K562 (cell line): ENCODE results near the gene IL12B. TPM values are rescaled to one million over a fixed set of nuclear protein-coding genes. Genes with fewer than 3 reads are reported as not detected.

ENCODE experiments used
- ATAC-seq: fragments of 200-7000 bp; cut with Tn5 transposase; 3 replicates; pipeline ENCODE4 v1.9.1; 2020; ENCODE audit warnings: moderate library complexity
- BruUV-seq: library from RNA; stranded (reverse); fragments of 400-500 nt; replicated peaks from 2 replicates; lab custom pipeline; 2021; lab: Mats Ljungman, UMichigan
- CTCF ChIA-PET: fragments of 300-600 bp; formaldehyde crosslinking; extraction: SDS; loops from one replicate; lab custom pipeline; 2021; ENCODE audit warnings: low intra/inter-chr PET ratio; lab: Yijun Ruan, JAX
- POLR2A ChIA-PET: fragments of 300-600, 350-650 bp; sonication (Branson Sonifier 250); formaldehyde crosslinking; extraction: SDS; loops from one replicate; lab custom pipeline; 2021; ENCODE audit warnings: antibody characterized with exemption, inconsistent platforms; lab: Yijun Ruan, JAX
- DNase-seq, 4 experiments: peaks; one replicate each; pipeline versions ENCODE4 v3.0.0 to v3.0.0-alpha.2; 2011 to 2018; ENCODE audit warnings: low spot score in 3 of 4, mixed read lengths in 3 of 4; ENCODE audit errors: extremely low read depth in 1 of 4
- FAIRE-seq: peaks from 2 replicates; lab custom pipeline; 2011; peaks lifted over from hg19 to GRCh38; lab: Jason Lieb, UNC
- H2AFZ ChIP-seq: 2 replicates; pipeline ENCODE4 v1.6.0; 2011; ENCODE audit warnings: low read depth, low read length, control low read depth, inconsistent platforms
- H3K27ac ChIP-seq: fragments of 200-600 bp; 3 replicates; pipeline ENCODE4 v1.8.0; 2011; ENCODE audit warnings: low read depth, mild to moderate bottlenecking, control low read depth, inconsistent platforms, low read length, moderate library complexity, mixed read lengths; ENCODE audit errors: extremely low read depth
- H3K27me3 ChIP-seq, 2 experiments: fragments of 300-600 bp in 1 of 2; 2 replicates in 1 of 2; 3 replicates in 1 of 2; pipeline versions ENCODE4 v1.6.0 to v1.8.0; 2011; ENCODE audit warnings: inconsistent platforms in 2 of 2, low read length in 2 of 2, mild to moderate bottlenecking in 1 of 2, mixed read lengths in 1 of 2, moderate library complexity in 1 of 2; ENCODE audit not compliant: control insufficient read depth in 2 of 2, insufficient read depth in 2 of 2
- H3K36me3 ChIP-seq: fragments of 300-600 bp; 3 replicates; pipeline ENCODE4 v1.8.0; 2011; ENCODE audit warnings: mild to moderate bottlenecking, low read length, inconsistent platforms; ENCODE audit not compliant: control insufficient read depth, insufficient read depth
- H3K4me1 ChIP-seq, 2 experiments: fragments of 200-600 bp in 1 of 2; replicated peaks in 1 of 2; 2 replicates in 1 of 2; 3 replicates in 1 of 2; pipeline versions ENCODE4 v1.5.1 to v1.8.0; 2011; ENCODE audit warnings: inconsistent platforms in 2 of 2, low read length in 2 of 2, mild to moderate bottlenecking in 1 of 2, mixed read lengths in 1 of 2, moderate library complexity in 1 of 2; ENCODE audit not compliant: control insufficient read depth in 2 of 2, insufficient read depth in 2 of 2
- H3K4me2 ChIP-seq: 2 replicates; pipeline ENCODE4 v1.6.1; 2011; ENCODE audit warnings: low read length, control low read depth, inconsistent platforms, mixed read lengths; ENCODE audit not compliant: insufficient read depth
- H3K4me3 ChIP-seq: fragments of 200-600 bp; sonication (generic), shearing (Covaris generic); 2 replicates; pipeline ENCODE4 v1.5.1; 2016; ENCODE audit warnings: control low read depth, inconsistent platforms
- H3K79me2 ChIP-seq: fragments of 200-600 bp; 3 replicates; pipeline ENCODE4 v1.8.0; 2011; ENCODE audit warnings: low read length, inconsistent platforms; ENCODE audit not compliant: control insufficient read depth, insufficient read depth
- H3K9ac ChIP-seq, 2 experiments: 2 replicates each; pipeline versions ENCODE4 v1.6.0 to v1.6.1; 2011; ENCODE audit warnings: low read depth in 2 of 2, low read length in 2 of 2, control low read depth in 1 of 2, inconsistent platforms in 1 of 2, mild to moderate bottlenecking in 1 of 2, mixed read lengths in 1 of 2; ENCODE audit not compliant: insufficient read depth in 1 of 2
- H3K9me1 ChIP-seq: one replicate; pipeline ENCODE4 v1.6.0; 2011; ENCODE audit warnings: inconsistent platforms, mild to moderate bottlenecking, low read length, moderate library complexity; ENCODE audit not compliant: control insufficient read depth, insufficient read depth
- H3K9me3 ChIP-seq: replicated peaks from 2 replicates; pipeline ENCODE4 v1.5.1; 2011; ENCODE audit warnings: low read depth, low read length, inconsistent platforms; ENCODE audit not compliant: control insufficient read depth, insufficient read depth
- H4K20me1 ChIP-seq: replicated peaks from 2 replicates; pipeline ENCODE4 v1.6.1; 2011; ENCODE audit warnings: low read length, inconsistent platforms, mixed read lengths; ENCODE audit not compliant: control insufficient read depth, insufficient read depth
- CHD2 ChIP-seq: IDR thresholded peaks from 2 replicates; pipeline ENCODE4 v1.6.1; 2011; ENCODE audit warnings: low read depth, low read length
- EP300 ChIP-seq: IDR thresholded peaks from 2 replicates; pipeline ENCODE4 v1.6.1; 2012; ENCODE audit warnings: low read length, improper control_type of control experiment
- EWSR1 ChIP-seq: fragments of 450-650 bp; IDR thresholded peaks from 2 replicates; pipeline ENCODE4 v1.6.1; 2018; ENCODE audit warnings: borderline replicate concordance, mild to moderate bottlenecking, low read depth, moderate library complexity; ENCODE audit not compliant: partially characterized antibody
- FOXP1 ChIP-seq: sonication (generic); formaldehyde crosslinking; IDR thresholded peaks from 2 replicates; pipeline ENCODE4 v1.8.0; 2022; ENCODE audit warnings: mild to moderate bottlenecking, missing genetic modification reagents
- HIVEP1 ChIP-seq: fragments of 250-450 bp; sonication (Bioruptor Pico); IDR thresholded peaks from 2 replicates; pipeline ENCODE4 v1.4.0; 2020; ENCODE audit warnings: mild to moderate bottlenecking
- RBM17 ChIP-seq: fragments of 200-400 bp; formaldehyde crosslinking; IDR thresholded peaks from 2 replicates; pipeline ENCODE4 v1.6.1; 2017; ENCODE audit warnings: low read depth, mild to moderate bottlenecking, low read length, borderline replicate concordance
- RNF219 ChIP-seq: fragments of 250-450 bp; sonication (Bioruptor Pico); IDR thresholded peaks from 2 replicates; pipeline ENCODE4 v1.5.0; 2022; ENCODE audit warnings: mild to moderate bottlenecking
- RREB1 ChIP-seq: fragments of 250-450 bp; sonication (Bioruptor Pico); IDR thresholded peaks from 2 replicates; pipeline ENCODE4 v1.4.0; 2020
- USF2 ChIP-seq: sonication (generic); formaldehyde crosslinking; IDR thresholded peaks from 2 replicates; pipeline ENCODE4 v1.5.0; 2020; ENCODE audit warnings: missing genetic modification reagents
- ZNF12 ChIP-seq: sonication (generic); formaldehyde crosslinking; IDR thresholded peaks from 2 replicates; pipeline ENCODE4 v1.4.0; 2020; ENCODE audit warnings: mild to moderate bottlenecking, missing genetic modification reagents
- ZNF644 ChIP-seq: fragments of 200-800 bp; sonication (Bioruptor generic); IDR thresholded peaks from 2 replicates; pipeline ENCODE4 v1.6.1; 2016; ENCODE audit warnings: low read depth, missing genetic modification characterization, missing compliant biosample characterization
- ZNF696 ChIP-seq: fragments of 250-450 bp; sonication (Bioruptor Pico); conservative IDR thresholded peaks from 2 replicates; pipeline ENCODE4 v1.4.0; 2020; ENCODE audit warnings: mild to moderate bottlenecking, moderate library complexity
- ZNF764 ChIP-seq: fragments of 250-450 bp; sonication (Bioruptor Pico); IDR thresholded peaks from 2 replicates; pipeline ENCODE4 v1.4.0; 2020; ENCODE audit warnings: low read depth, mild to moderate bottlenecking, moderate library complexity
- whole genome bisulfite sequencing: fragments of 100-300 bp; shearing (Covaris generic); methylation state at CpG from one replicate; pipeline ENCODE4 v1.1.6; 2016; ENCODE audit warnings: low coverage, mixed read lengths; ENCODE audit not compliant: insufficient coverage; ENCODE audit errors: missing lambda C conversion rate; 5-methylcytosine and 5-hydroxymethylcytosine counted together
- in situ Hi-C: fragments of 300-500 bp; cut with MboI; formaldehyde crosslinking; loops from 4 replicates; pipeline ENCODE4 v1.15.0; 2018; ENCODE audit warnings: inconsistent platforms, mixed read lengths
- intact Hi-C: fragments of 100-400 bp; cut with micrococcal nuclease; formaldehyde crosslinking; loops from 2 replicates; pipeline ENCODE4 v1.14.2; 2022
- polyA plus RNA-seq, 8 experiments: library from polyadenylated mRNA; depleted of rRNA in 4 of 8; stranded (reverse) in 5 of 8; unstranded in 3 of 8; fragments of >200 nt; fragmentation: Nextera tagmentation in 2 of 8; fragmentation: Illumina TruSeq in 1 of 8; extraction: Ambion mirVana in 2 of 8; extraction: Trizol in 1 of 8; gene quantifications; 2 replicates each; pipeline versions ENCODE4 v1.2.1 to v1.2.3, GENCODE V29; 2011 to 2014; ENCODE audit warnings: inconsistent platforms in 1 of 8, missing spikeins in 1 of 8
- total RNA-seq, 7 experiments: library from RNA; depleted of rRNA in 6 of 7; stranded (reverse); fragments of >200 nt in 6 of 7; fragmentation: Illumina TruSeq in 2 of 7; extraction: Trizol in 2 of 7; gene quantifications; 2 replicates each; pipeline versions ENCODE4 v1.2.1 to v1.2.3, GENCODE V29; 2011 to 2021; ENCODE audit warnings: low replicate concordance in 1 of 7

Gene IL12B
- total and polyA plus RNA-seq, 9 of the 15 experiments (the other 6 are each of a cell fraction or from before 2014, with no cell fraction given) = not detected

- H3K27ac ChIP-seq = no peak overlapping the region
- H3K27me3 ChIP-seq = peaks cover 0 to 2% of the 10 kb centered on the region in 2 experiments; a peak in 1 of 5 replicates
- POLR2A ChIA-PET = interaction anchor here (0.7 kb wide), 1 partner anchor 416 kb away, joined by 4 read pairs; no protein-coding TSS in a partner anchor
- 22% methylated on average over 5 of the region's 5 CpGs for WGBS
- no peak overlapping the region for H3K4me2 ChIP-seq
- DNase-seq (no peak), FAIRE-seq (no peak), ATAC-seq (no peak)
- in situ Hi-C loops = loop anchor here (10.0 kb wide), 1 partner anchor 1142 kb away; no protein-coding TSS in a partner anchor
- no peaks in the 10 kb centered on the region for H3K9me3 ChIP-seq
- H3K9ac ChIP-seq = no peak overlapping the region
- H3K4me3 ChIP-seq = no peak overlapping the region
- no TSS peak for BruUV-seq
- H3K4me1 ChIP-seq = peaks cover 0 to 2% of the 10 kb centered on the region in 2 experiments; a peak in 2 of 5 replicates
- CTCF ChIA-PET = interaction anchor here (0.6 kb wide), 1 partner anchor 667 kb away, joined by 4 read pairs; no protein-coding TSS in a partner anchor
- no peaks in the 10 kb centered on the region for H3K9me1 ChIP-seq
- intact Hi-C loops = loop anchor here (10.0 kb wide), 1 partner anchor 578 kb away; the partner anchor contains the start of gene ADRA1B
- no peak overlapping the region for H2AFZ ChIP-seq
- no peaks in the 10 kb centered on the region for H3K79me2 ChIP-seq
- H3K36me3 ChIP-seq = no peaks in the 10 kb centered on the region
- no peaks in the 10 kb centered on the region for H4K20me1 ChIP-seq
- TF ChIP-seq FOXP1 (CRISPR knock-in tag) (no peak), EP300 (no peak), RREB1 (CRISPR knock-in tag) (no peak), CHD2 (no peak), USF2 (CRISPR knock-in tag) (peak; percentile 71), ZNF644 (tag) (no peak), RNF219 (CRISPR knock-in tag) (no peak), ZNF696 (CRISPR knock-in tag) (no peak), EWSR1 (no peak), ZNF764 (CRISPR knock-in tag) (no peak), HIVEP1 (CRISPR knock-in tag) (no peak), ZNF12 (CRISPR knock-in tag) (no peak), RBM17 (no peak)
Measured at GRCh38 chr5:159336586-159336985, 6.3 kb upstream of the IL12B start.
